ENCODE results near the gene MMP7. TPM values are rescaled to one million over a fixed set of nuclear protein-coding genes. Genes with fewer than 3 reads are reported as not detected.
A peak's percentile ranks its signal among the peaks of the same experiment; 100 is the strongest.

Gene MMP7
- total and polyA plus RNA-seq, 2 donors from 2014 or later = 101 to 1,380 TPM

DNA sequence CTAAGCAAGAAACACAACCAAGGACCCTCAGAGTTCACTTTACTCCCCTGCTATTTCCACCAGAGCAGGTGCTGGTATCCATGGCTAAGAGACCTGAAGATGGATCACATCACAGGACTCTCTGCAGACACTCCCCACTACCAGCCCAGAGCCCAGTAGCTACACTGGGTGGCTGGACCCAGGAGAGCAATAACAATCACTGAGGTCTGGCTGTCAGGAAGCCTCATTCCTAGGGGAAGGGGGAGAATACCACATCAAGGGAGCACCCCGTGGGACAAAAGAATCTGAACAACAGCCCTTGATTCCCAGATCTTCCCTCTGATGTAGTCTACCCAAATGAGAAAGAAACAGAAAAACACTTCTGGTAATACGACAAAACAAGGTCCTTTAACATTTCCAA lies 9.0 kb upstream of the MMP7 start:
- no peak overlapping the region for H3K27ac ChIP-seq (ENCODE audit: low read depth in 2 of 2, low read length in 2 of 2)
- no peaks in the 10 kb centered on the region for H3K9me3 ChIP-seq (ENCODE audit: control insufficient read depth in 2 of 3, insufficient read depth in 1 of 3, low read length in 3 of 3)
- H3K9ac ChIP-seq (ENCODE audit: low read length in 3 of 3) = no peak overlapping the region
- no peak for DNase-seq
- no peaks in the 10 kb centered on the region for H3K4me1 ChIP-seq (ENCODE audit: control insufficient read depth in 2 of 3, insufficient read depth in 2 of 3, low read depth in 1 of 3, low read length in 3 of 3)
- H3K4me3 ChIP-seq (ENCODE audit: low read length in 3 of 3) = no peak overlapping the region
- no peaks in the 10 kb centered on the region for H3K27me3 ChIP-seq (ENCODE audit: control insufficient read depth, insufficient read depth, low read length)
- FAIRE-seq = no peak
- no peaks in the 10 kb centered on the region for H3K36me3 ChIP-seq (ENCODE audit: control insufficient read depth in 2 of 3, insufficient read depth in 3 of 3, low read length in 3 of 3)
- TF ChIP-seq CTCF (IDR thresholded peaks at IDR 0.05; ENCODE audit: borderline replicate concordance, extremely low read depth, insufficient read depth) = no peak
- intact Hi-C loops (cut with DNase I) = no loop called here

- Histone ChIP-seq H3K4me1 (ENCODE audit: control insufficient read depth in 2 of 3, insufficient read depth in 2 of 3, low read depth in 1 of 3, low read length in 3 of 3) (no peaks in the 10 kb centered on the region), H3K36me3 (ENCODE audit: control insufficient read depth in 2 of 3, insufficient read depth in 3 of 3, low read length in 3 of 3) (no peaks in the 10 kb centered on the region), H3K9ac (ENCODE audit: low read length in 3 of 3) (no peak overlapping the region), H3K4me3 (ENCODE audit: low read length in 3 of 3) (no peak overlapping the region), H3K27me3 (ENCODE audit: control insufficient read depth, insufficient read depth, low read length) (no peaks in the 10 kb centered on the region), H3K27ac (ENCODE audit: low read depth in 2 of 2, low read length in 2 of 2) (no peak overlapping the region), H3K9me3 (ENCODE audit: control insufficient read depth in 2 of 3, insufficient read depth in 1 of 3, low read length in 3 of 3) (no peaks in the 10 kb centered on the region)
- DNase-seq (no peak), FAIRE-seq (no peak)
- intact Hi-C loops (cut with DNase I) = no loop called here
- TF ChIP-seq CTCF (IDR thresholded peaks at IDR 0.05; ENCODE audit: borderline replicate concordance, extremely low read depth, insufficient read depth) = no peak
Observed at GRCh38 chr11:102538932-102539331, 8.4 kb upstream of the MMP7 start.

DNA sequence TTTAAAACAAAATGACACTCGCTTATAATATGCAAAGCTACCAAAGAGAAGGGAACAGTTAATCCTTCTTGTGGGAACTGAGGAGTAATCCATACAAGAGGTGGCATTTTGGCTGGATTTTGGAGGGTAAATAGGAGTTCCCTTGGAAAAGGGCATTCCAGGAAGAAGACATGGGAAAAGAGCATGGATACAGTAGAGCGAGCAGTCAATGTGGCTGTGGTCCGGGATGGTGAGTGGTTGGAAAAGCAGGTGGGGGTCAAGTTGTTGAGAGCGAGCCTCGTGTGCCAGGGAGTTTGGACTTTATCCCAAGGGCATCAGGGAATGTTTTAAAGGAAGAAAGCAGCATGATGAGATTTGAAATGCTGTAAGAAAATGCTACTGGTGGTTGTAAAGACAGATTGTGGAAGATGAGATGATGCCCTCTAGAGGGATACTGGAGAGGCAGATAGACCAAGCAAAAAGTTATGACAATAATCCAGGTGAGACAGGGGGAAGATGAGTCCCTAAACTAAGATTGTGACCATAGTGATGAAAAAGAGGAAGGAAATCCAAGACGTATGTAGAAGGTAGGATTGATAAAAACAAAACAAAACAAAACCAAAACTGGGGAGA lies 3.8 kb upstream of the MMP7 start:
- TF ChIP-seq CTCF (IDR thresholded peaks at IDR 0.05; ENCODE audit: borderline replicate concordance, extremely low read depth, insufficient read depth) = no peak
- no peak overlapping the region for H3K4me3 ChIP-seq (ENCODE audit: low read length in 3 of 3)
- H3K27ac ChIP-seq (ENCODE audit: low read depth in 2 of 2, low read length in 2 of 2) = no peak overlapping the region
- FAIRE-seq (no peak), DNase-seq (peak in 1 of 5 donors; percentile 29)
- intact Hi-C loops (cut with DNase I) = no loop called here
- no peaks in the 10 kb centered on the region for H3K27me3 ChIP-seq (ENCODE audit: control insufficient read depth, insufficient read depth, low read length)
- H3K4me1 ChIP-seq (ENCODE audit: control insufficient read depth in 2 of 3, insufficient read depth in 2 of 3, low read depth in 1 of 3, low read length in 3 of 3) = no peaks in the 10 kb centered on the region
- no peak overlapping the region for H3K9ac ChIP-seq (ENCODE audit: low read length in 3 of 3)
- H3K36me3 ChIP-seq (ENCODE audit: control insufficient read depth in 2 of 3, insufficient read depth in 3 of 3, low read length in 3 of 3) = no peaks in the 10 kb centered on the region
- no peaks in the 10 kb centered on the region for H3K9me3 ChIP-seq (ENCODE audit: control insufficient read depth in 2 of 3, insufficient read depth in 1 of 3, low read length in 3 of 3)

GRCh38 chr11:102528618-102529017 lies 1.9 kb downstream of the MMP7 start:
- DNase-seq (no peak), FAIRE-seq (no peak)
- H3K36me3 ChIP-seq (ENCODE audit: control insufficient read depth in 2 of 3, insufficient read depth in 3 of 3, low read length in 3 of 3) = no peaks in the 10 kb centered on the region
- no peaks in the 10 kb centered on the region for H3K9me3 ChIP-seq (ENCODE audit: control insufficient read depth in 2 of 3, insufficient read depth in 1 of 3, low read length in 3 of 3)
- H3K9ac ChIP-seq (ENCODE audit: low read length in 3 of 3) = no peak overlapping the region
- TF ChIP-seq CTCF (IDR thresholded peaks at IDR 0.05; ENCODE audit: borderline replicate concordance, extremely low read depth, insufficient read depth) = no peak
- H3K27me3 ChIP-seq (ENCODE audit: control insufficient read depth, insufficient read depth, low read length) = no peaks in the 10 kb centered on the region
- H3K4me3 ChIP-seq (ENCODE audit: low read length in 3 of 3) = no peak overlapping the region
- H3K4me1 ChIP-seq (ENCODE audit: control insufficient read depth in 2 of 3, insufficient read depth in 2 of 3, low read depth in 1 of 3, low read length in 3 of 3) = no peaks in the 10 kb centered on the region
- H3K27ac ChIP-seq (ENCODE audit: low read depth in 2 of 2, low read length in 2 of 2) = no peak overlapping the region
- intact Hi-C loops (cut with DNase I) = no loop called here
